ENCODE measurements around the gene PLXND1. TPM values are rescaled to one million over a fixed set of nuclear protein-coding genes. Genes with fewer than 3 reads are reported as not detected.
A peak's percentile ranks its signal among the peaks of the same experiment; 100 is the strongest.

Gene PLXND1
- total and polyA plus RNA-seq, 2 donors (not counting 1 experiment from before 2014, with no cell fraction given) = 3.3 to 74.4 TPM

GRCh38 chr3:129569856-129570255, 36.6 kb downstream of the PLXND1 start:
- H3K27ac Mint-ChIP-seq = peak overlapping the region; percentile 68
- POLR2A ChIA-PET = interaction anchor here (0.8 kb wide), 1 partner anchor 322 kb away, joined by 3 read pairs; no protein-coding TSS in a partner anchor

DNA sequence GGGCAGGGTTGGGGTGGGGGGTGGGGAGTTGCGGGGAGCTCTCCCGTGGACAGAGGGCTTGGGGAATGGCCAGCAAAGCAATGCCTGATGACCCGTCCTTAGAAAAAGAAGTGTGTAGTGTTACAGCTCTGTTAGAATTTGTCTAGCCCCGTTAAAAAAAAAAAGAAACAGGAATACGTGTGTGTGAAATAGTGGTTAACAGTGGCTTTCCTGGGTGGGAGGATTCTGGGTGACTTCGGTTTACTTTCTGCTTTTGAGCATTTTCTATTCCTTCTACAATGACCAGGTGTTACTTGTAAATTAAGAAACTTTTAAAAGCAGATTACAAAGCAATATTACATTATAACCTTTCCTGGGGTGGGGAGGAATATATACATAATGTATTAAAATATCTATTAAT, 38.5 kb downstream of the PLXND1 start:
- CTCF ChIA-PET = no interaction called here
- no peak for DNase-seq

More at GRCh38 chr3:129569856-129570255, 36.6 kb downstream of the PLXND1 start:
- H3K4me2 ChIP-seq (replicated peaks; ENCODE audit: low read depth, low read length, poor library complexity, severe bottlenecking) = no peak overlapping the region
- no peaks in the 10 kb centered on the region for H3K79me2 ChIP-seq (ENCODE audit: control insufficient read depth, insufficient read depth, low read length)
- 80% methylated on average over 1 of the region's 7 CpGs for WGBS (ENCODE audit: insufficient coverage)
- no peaks in the 10 kb centered on the region for H3K27me3 ChIP-seq (replicated peaks in 1 of 4; ENCODE audit: control extremely low read depth in 1 of 4, control insufficient read depth in 3 of 4, insufficient read depth in 4 of 4, low read length in 3 of 4)
- H4K20me1 ChIP-seq (ENCODE audit: control insufficient read depth, insufficient read depth, low read length, poor library complexity, severe bottlenecking) = no peaks in the 10 kb centered on the region
- H3K9ac ChIP-seq (ENCODE audit: low read length) = no peak overlapping the region
- Mint-ChIP-seq H3K4me1 (peaks cover 23% of the 10 kb centered on the region), H3K27me3 (no peaks in the 10 kb centered on the region), H3K9me3 (ENCODE audit: insufficient read depth) (no peaks in the 10 kb centered on the region), H3K4me3 (no peak overlapping the region)
- no peak overlapping the region for H3K27ac ChIP-seq (ENCODE audit: low read length in 2 of 2)
- peaks cover 8 to 12% of the 10 kb centered on the region in 2 donors for H3K4me1 ChIP-seq (ENCODE audit: control insufficient read depth in 2 of 2, insufficient read depth in 2 of 2, low read length in 2 of 2)
- H3K4me3 ChIP-seq (ENCODE audit: control extremely low read depth in 1 of 5, extremely low read depth in 1 of 5, insufficient read depth in 1 of 5, low read depth in 2 of 5, low read length in 4 of 5) = no peak overlapping the region
- H3K36me3 ChIP-seq (replicated peaks in 1 of 2; ENCODE audit: control extremely low read depth in 1 of 2, control insufficient read depth in 1 of 2, extremely low read depth in 1 of 2, insufficient read depth in 2 of 2, low read length in 1 of 2) = no peaks in the 10 kb centered on the region
- no peak overlapping the region for H2AFZ ChIP-seq (ENCODE audit: insufficient read depth, low read depth, low read length, poor library complexity, severe bottlenecking)
- ATAC-seq (ENCODE audit: low read depth) (no peak), DNase-seq (no peak)
- intact Hi-C loops (cut with micrococcal nuclease) = no loop called here
- TF ChIP-seq, protein P1, sequence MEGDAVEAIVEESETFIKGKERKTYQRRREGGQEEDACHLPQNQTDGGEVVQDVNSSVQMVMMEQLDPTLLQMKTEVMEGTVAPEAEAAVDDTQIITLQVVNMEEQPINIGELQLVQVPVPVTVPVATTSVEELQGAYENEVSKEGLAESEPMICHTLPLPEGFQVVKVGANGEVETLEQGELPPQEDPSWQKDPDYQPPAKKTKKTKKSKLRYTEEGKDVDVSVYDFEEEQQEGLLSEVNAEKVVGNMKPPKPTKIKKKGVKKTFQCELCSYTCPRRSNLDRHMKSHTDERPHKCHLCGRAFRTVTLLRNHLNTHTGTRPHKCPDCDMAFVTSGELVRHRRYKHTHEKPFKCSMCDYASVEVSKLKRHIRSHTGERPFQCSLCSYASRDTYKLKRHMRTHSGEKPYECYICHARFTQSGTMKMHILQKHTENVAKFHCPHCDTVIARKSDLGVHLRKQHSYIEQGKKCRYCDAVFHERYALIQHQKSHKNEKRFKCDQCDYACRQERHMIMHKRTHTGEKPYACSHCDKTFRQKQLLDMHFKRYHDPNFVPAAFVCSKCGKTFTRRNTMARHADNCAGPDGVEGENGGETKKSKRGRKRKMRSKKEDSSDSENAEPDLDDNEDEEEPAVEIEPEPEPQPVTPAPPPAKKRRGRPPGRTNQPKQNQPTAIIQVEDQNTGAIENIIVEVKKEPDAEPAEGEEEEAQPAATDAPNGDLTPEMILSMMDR (IDR thresholded peaks at IDR 0.05) = no peak
- no peak for TF ChIP-seq EZH2 (IDR thresholded peaks at IDR 0.05; ENCODE audit: borderline replicate concordance, insufficient read depth, low read depth, low read length, poor library complexity, severe bottlenecking)
- no peaks in the 10 kb centered on the region for H3K9me3 ChIP-seq (ENCODE audit: control extremely low read depth in 1 of 3, control insufficient read depth in 2 of 3, insufficient read depth in 1 of 3, low read length in 2 of 3)
- CTCF ChIA-PET = interaction anchor here (1.1 kb wide), 1 partner anchor 36 kb away, joined by 3 read pairs; no protein-coding TSS in a partner anchor

More for the DNA sequence above, 38.5 kb downstream of the PLXND1 start:
- Histone ChIP-seq H3K36me3 (replicated peaks in 1 of 2; ENCODE audit: control extremely low read depth in 1 of 2, control insufficient read depth in 1 of 2, extremely low read depth in 1 of 2, insufficient read depth in 2 of 2, low read length in 1 of 2) (no peaks in the 10 kb centered on the region), H4K20me1 (ENCODE audit: control insufficient read depth, insufficient read depth, low read length, poor library complexity, severe bottlenecking) (no peaks in the 10 kb centered on the region), H3K4me2 (replicated peaks; ENCODE audit: low read depth, low read length, poor library complexity, severe bottlenecking) (no peak overlapping the region), H3K27me3 (replicated peaks in 1 of 4; ENCODE audit: control extremely low read depth in 1 of 4, control insufficient read depth in 3 of 4, insufficient read depth in 4 of 4, low read length in 3 of 4) (no peaks in the 10 kb centered on the region), H3K9me3 (ENCODE audit: control extremely low read depth in 1 of 3, control insufficient read depth in 2 of 3, insufficient read depth in 1 of 3, low read length in 2 of 3) (no peaks in the 10 kb centered on the region), H2AFZ (ENCODE audit: insufficient read depth, low read depth, low read length, poor library complexity, severe bottlenecking) (no peak overlapping the region), H3K4me1 (ENCODE audit: control insufficient read depth in 2 of 2, insufficient read depth in 2 of 2, low read length in 2 of 2) (no peaks in the 10 kb centered on the region), H3K4me3 (ENCODE audit: control extremely low read depth in 1 of 5, extremely low read depth in 1 of 5, insufficient read depth in 1 of 5, low read depth in 2 of 5, low read length in 4 of 5) (no peak overlapping the region), H3K27ac (ENCODE audit: low read length in 2 of 2) (no peak overlapping the region), H3K79me2 (ENCODE audit: control insufficient read depth, insufficient read depth, low read length) (no peaks in the 10 kb centered on the region), H3K9ac (ENCODE audit: low read length) (no peak overlapping the region)
- Mint-ChIP-seq H3K27ac (no peak overlapping the region), H3K4me3 (no peak overlapping the region), H3K4me1 (peaks cover 10% of the 10 kb centered on the region), H3K9me3 (ENCODE audit: insufficient read depth) (no peaks in the 10 kb centered on the region), H3K27me3 (no peaks in the 10 kb centered on the region)
- ATAC-seq (ENCODE audit: low read depth) = no peak
- POLR2A ChIA-PET = no interaction called here
- WGBS (ENCODE audit: insufficient coverage) = 97% methylated on average over 3 of the region's 6 CpGs
- intact Hi-C loops (cut with micrococcal nuclease) = no loop called here
- TF ChIP-seq EZH2 (IDR thresholded peaks at IDR 0.05; ENCODE audit: borderline replicate concordance, insufficient read depth, low read depth, low read length, poor library complexity, severe bottlenecking) = no peak
